Stimulated activated CD4-positive, alpha-beta T cell treated with anti-CD3 and anti-CD28 coated beads, Interleukin-4, amount 100 ng/mL, for 48 hours (primary cell): ENCODE measurements around the gene KANSL1L.
"Not testable (repeated sequence)": the region's sequence is repeated elsewhere in the genome, so short reads cannot be mapped to it uniquely, and the experiment has no call there.

Experiments
- DNase-seq, 2 donors: peaks; one replicate each; pipeline ENCODE4 v3.0.0-alpha.2; 2020; ENCODE audit warnings: low read depth in 2 of 2

KANSL1L gene

DNA sequence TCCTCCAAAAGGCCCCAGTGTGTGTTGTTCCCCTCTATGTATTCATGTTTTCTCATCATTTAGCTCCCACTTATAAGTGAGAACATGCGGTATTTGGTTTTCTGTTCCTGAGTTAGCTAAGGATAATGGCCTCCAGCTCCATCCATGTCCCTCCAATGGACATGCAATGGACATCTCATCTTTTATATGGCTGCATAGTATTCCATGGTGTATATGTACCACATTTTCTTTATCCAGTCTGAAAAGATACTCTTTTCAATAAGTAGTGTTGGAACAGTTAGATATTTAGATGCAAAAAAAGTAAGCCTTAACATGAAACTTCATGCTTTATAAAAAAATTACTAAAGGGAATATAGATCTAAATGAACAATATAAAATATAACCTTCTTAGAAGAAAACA, 5.9 kb upstream of the KANSL1L start:
- not testable (repeated sequence) for DNase-seq

DNA sequence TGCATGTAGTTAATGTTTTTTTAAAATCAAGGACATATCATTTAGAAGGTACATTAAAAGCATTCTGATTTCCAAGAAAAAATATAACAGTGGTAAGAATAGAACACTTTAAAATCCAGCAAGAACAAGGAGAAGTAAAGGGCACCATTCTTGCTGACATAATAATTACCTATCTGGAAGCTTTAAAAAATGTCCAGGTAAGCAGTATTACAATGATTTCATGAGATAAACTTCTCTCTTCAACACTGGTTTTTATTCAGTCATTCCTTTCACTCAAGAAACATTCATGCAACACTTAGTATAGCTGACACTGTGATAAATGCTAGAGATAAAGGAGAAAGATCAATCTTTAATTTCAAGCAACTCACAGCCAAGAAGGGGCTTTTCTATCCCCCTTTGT, 2.9 kb upstream of the KANSL1L start:
- no peak for DNase-seq

DNA sequence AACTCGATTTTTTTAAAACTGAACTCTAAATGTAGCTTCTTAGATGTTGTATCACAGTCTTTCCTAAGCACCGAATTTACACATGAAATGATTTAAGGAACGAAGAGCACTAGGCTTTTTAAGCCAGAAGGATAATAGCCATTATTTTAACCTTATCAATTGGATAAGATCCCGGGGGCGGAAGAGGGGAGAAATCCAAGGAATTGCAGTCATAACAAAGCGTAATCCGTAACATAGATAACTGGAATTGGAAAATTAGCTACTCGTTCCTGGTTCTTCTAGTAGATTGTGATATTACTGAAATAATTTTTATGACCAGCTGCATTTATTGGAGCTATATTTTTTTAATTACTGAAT, 988 bp upstream of the KANSL1L start:
- no peak for DNase-seq

DNA sequence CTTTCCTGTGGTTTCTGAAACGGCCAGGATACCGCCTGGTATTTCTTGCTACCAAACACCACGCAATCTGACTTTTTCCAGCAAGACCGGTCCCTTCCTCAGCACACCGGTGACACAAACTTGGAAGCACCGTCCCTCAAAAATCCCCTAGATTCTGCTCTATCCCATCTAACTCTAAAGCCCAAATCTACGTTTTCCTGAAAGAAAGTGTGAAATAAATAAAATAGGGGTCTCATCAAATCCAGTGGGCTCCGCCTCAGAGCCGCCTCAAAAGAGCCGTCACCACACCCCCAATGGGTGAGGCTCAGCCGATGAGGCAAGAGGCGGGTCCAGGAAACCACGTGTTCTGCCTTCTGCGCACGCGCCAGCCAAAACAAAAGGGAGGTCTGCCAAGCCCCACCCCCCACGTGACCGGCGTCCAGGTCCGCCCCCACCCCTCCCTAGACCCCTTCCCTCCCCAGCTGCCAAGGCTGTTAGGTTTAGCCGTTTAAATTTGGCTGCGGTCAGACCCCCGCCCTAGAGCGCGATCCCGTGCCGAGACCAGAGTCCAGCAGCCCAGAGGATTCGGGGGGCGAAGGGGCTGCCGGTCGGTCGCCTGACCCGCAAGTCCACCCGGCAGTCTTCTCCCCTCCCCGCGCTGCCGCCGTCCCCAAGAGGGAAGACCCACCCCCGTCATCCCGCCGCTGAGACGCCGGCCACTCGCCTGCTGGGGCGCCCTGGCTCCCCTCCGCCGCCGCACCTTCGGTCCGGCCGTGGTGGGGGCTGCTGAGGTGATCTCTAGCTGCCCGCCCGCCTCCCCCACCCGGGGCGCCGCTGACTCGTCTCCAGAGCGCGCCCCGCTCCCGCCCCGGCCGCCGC, 534 bp downstream of the KANSL1L start:
- DNase-seq, result peak; percentile 96

DNA sequence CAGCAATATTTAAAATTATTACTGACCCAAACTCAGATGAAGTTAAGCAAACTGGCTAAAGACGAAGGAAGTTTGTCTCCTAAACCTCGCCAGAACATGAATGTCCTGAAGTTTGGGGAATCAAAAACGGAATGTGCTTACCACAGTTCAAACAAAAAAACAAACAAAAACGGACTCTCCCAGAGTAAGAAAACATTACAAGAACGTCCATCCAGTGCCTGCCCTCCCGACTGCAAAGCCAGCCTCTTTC, 1.1 kb downstream of the KANSL1L start:
- DNase-seq, result no peak

DNA sequence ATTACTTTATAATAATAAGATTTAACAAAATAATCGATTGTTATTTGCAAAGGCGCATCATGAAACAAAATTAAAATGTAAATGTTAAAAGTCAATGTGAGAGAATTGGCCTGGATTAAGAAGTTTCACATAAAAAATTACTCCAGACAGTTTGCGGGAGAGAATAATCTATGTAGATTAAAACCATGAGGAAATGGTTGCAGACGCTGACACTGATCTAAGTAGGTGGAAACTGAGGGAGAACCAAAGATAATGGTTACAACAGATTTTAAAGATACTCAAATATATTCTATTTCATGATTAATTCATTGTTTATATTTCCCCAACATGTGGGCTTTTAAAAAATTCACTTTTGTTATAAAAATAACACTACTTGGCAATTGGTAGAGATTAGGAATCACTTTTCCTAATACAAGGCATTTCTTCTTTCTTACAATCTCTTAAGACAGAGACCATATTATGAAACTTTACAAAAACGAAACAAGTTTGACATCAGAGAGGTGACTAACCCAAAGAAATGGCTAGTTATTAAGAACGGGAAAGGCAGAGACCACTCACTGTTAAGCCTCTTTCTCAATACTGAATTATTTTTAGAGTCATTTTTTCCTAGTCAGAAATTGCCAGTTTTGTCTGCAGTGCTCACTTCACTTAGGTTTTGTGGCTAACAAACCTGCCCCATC, 1.6 kb downstream of the KANSL1L start:
- no peak for DNase-seq

DNA sequence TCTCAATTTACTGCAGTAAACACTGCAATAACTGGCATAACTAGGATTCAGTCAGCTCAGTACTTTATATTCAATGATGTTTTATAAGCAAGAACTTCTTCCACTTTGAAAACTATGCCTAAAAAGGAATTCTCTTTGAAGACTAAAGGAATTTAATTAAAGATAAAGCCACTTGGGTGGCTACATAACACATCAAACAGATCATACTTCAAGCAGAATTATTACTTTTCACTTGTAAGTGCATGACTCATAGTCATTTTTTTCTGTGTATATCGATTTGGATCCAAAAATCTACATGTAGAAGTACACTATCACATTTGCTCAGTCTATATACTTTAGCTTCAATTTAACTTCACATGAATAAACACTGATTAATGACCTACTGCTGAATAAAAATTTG, 4.0 kb downstream of the KANSL1L start:
- DNase-seq, result no peak

DNA sequence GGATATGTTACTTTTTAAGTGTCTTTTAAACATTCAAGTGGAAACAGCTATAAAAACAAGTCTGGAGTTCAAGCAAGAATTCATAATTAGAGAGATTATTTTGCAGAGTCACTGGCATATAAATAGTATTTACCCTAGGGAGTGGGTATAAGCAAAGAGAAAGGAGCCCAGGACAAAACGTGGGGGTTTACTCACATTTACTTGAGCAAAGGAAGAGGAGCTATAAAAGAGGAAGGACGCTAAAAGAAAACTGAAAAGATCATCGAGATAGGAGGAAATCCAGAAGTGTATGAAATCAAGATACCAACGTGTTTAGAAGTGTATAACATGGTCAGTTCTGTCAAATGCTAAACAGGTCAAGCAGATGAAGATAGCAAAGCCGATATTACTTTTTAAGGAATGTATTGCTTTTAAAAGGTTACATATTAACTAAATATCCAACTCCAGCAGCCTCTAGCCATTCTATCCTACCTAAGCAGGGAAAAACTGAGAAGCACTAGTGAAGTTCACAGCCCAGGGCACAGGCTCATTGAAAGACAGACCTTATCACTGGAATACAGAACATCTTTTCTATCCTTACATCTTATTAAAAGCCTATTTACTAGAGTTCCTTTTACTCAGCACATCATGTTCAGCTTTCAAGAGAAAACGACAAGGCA, 8.6 kb downstream of the KANSL1L start:
- DNase-seq, result no peak

DNA sequence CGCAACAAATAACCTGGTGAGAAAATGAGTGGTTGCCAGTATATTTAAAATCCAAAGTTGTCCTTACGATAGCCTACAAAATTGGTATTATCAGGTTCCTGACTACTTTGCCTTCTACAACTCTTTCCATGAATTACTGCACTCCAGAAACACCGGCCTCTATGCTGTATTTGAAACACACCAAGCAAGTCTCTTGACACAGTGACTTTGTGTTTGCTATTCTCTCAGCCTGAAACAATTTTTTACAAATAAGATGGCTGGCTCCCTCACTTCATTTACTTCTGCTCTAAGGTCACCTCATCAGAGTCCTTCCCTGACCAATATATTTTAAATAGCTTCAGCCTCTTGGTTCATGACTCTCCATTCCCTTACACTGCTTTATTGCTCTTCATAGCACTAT, 12.2 kb downstream of the KANSL1L start:
- DNase-seq, result no peak

DNA sequence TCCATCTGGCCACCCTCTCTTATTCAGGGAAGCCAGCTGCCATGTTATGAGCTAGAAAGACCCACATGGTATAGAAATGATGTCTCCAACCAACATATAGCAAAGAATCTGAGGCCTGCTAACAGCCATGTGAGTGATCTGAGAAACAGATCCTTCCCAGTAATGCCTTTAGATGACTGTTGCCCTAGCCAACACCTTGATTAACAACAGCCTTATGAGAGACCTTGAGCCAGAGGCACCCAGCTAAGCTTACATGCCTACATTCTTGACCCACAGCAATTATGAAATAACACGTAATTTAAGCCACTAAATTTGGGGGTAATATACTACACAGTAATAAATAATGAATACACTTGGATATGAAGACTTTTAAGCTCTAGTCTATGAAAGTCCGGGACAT, 13.0 kb downstream of the KANSL1L start:
- DNase-seq, result no peak

DNA sequence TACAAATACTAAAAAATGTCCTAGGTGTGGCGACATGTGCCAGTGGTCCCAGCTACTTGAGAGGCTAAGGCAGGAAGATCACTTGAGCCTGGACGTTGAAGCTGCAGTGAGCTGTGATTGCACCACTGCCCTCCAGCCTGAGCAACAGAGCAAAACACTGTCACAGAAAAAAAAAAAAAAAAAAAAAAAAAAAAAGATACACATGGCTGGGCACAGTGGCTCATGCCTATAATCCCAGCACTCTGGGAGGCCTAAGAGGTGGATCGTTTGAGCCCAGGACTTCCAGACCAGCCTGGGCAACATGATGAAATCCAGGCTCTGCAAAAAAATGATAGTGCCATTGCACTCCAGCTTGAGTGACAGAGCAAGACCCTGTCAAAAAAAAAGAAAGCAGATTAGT, 13.7 kb downstream of the KANSL1L start:
- DNase-seq, result no peak

DNA sequence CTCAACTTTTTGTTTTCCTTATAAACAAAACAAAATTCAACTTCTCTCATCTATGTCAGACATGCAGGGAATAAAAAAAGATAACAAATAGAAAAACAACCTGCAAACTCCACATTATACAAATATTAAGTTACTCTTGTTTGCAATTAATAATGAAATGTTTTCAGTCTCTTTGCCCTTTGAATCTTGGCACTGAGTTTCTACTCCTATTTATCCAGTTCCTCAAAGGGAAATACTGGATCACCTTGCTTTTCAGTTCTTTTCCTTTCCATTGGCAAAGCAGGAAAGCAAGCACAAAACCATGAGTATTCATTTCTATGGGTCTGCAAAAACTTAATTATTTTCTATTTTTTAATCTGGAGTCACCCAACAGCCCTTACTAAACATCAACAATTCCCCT, 23.6 kb downstream of the KANSL1L start:
- no peak for DNase-seq

DNA sequence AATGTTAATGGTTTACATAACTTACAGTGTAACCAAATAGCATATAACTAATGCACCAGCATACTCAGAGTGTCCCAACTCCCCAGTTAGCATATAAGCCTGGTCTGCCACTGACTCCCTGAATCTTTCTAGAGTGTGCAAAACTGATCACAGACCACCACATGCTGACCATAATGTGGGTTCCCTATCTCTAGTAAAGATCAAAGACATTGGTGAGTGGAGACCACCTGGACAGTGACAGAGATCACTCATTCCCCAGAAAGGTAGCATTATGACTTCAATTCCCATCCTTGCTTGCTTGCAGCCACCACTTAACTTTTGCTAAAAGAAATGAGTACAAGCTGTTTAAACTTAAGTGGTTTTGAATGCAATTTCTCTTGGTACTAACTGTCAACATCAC, 39.0 kb downstream of the KANSL1L start:
- no peak for DNase-seq

DNA sequence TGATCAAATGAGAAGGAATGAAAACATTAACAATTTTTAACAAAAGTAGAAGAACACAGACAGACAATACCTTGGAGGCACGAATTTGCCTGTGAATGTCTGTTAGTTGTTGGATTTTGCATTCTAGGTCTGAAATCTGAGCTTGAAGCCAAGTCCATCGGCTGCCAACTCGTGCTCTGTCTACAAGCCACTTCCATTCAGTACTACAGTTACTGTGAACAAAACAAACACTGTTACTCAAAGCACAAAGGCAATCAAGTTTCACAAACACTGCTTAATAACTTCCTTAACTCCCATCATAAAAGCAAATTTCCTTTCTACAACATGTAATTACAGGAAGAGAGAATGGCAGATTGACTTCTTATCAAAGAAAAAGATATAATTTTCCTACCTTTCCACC, 42.2 kb downstream of the KANSL1L start:
- DNase-seq, result no peak

DNA sequence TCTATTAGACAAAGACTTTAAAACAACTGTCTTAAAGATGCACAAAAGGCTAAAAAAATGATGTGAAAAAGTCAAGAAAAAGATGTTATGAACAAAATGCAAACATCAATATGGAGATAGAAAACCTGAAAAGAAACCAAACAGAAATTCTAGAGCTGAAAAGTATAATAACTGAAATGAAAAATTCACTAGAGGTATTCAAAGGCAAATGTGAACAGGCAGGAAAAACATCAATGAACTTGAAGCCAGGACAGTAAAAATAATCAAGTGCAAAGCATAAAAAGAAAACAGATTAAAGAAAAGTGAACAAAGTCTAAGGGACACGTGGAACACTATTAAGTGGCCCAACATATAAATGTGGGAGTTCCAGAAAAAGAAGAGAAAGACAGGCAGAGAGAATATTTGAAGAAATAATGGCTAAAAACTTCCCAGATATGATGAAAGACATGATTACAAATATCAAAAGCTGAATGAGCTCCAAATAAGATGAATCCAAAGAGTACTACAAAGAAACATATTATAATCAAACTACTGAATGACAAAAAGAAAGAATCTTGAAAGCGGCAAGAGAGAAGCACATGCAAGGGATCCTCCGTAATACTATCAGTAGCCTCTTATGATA, 57.5 kb downstream of the KANSL1L start:
- DNase-seq, result no peak

DNA sequence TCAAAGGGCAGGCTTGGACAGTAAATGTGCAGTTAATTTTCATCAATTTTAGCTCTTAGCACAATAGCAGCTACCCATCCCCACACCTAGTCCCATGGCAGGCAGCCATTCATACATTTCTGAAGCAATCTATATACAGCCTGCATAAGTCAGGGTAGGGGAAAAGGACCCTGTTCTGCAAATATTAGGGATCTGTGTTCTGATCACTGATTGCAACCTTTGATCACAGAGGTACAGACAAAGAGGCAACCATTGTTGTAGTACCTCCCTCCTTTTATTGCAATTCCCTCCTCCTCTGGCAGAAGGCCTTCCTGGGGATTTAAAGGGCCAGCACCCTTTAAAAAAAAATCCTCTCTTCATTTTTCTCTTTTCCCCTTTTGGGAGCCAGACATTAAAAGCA, 58.3 kb downstream of the KANSL1L start:
- no peak for DNase-seq

DNA sequence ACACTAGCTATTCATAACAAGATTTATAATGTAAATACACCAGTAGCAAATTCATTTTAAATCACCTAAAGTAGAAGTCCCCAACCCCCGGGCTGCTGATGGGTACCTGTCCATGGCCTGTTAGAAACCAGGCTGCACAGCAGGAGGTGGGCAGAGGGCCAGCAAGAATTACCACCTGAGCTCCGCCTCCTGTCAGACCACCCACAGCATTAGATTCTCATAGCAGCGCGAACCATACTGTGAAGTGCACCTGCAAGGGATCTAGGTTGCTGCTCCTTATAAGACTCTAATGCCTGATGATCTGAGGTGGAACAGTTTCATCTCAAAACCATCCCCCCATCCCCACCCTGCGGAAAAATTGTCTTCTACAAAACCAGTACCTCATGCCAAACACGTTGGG, 71.3 kb downstream of the KANSL1L start:
- DNase-seq, result no peak

DNA sequence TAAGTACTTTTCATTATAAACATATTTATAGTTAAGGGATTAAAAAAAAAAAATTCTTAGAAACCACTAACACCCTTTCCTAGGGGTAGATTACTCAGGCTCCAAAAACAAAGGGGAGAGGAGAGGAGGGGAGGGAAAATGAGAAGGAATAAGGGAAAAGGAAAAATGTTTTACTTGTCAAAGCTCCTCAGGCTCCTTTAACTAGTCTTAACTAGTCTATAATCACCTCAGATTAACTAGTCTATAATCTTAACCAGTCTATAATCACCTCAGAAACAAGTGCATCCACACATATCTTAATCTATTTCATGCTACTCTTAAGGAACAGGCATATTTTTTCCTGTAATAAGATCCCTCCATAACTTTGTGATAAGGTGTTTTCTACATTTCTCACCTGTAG, 76.4 kb downstream of the KANSL1L start:
- no peak for DNase-seq

DNA sequence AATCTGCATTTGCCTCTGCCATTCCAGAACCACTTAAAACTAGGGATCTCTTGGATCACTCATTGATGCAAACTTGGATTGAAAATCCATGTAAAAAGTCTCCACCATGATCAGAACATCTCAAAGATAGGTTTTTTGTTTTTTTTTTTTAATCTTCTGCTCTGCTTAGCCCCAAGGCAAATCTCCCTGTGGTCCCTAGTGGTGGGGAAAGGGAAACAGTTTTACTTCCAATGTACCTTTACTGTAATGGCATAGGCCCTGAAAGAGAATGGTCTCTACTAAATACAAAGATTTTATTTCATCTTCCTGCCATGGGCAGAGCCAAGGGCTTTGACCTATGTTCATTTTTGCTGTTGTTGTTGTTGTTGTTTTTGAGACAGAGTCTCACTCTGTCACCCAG, 78.4 kb downstream of the KANSL1L start:
- DNase-seq, result no peak

DNA sequence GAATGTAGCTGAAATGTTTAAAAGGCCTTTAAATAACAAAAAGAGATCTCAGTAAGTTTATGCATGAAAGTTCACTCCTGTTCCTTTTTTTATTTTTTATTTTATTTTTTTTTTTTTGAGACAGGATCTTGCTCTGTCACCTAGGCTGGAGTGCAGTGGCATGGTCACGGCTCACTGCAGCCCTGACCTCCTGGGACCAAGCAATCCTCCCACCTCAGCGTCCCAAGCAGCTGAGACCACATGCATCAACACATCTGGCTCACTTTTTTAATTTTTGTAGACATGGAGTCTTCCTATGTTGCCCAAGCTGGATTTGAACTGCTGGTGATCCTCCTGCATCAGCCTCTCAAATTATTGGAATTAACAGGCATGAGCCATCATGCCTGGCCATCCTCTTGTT, 84.3 kb downstream of the KANSL1L start:
- no peak for DNase-seq

DNA sequence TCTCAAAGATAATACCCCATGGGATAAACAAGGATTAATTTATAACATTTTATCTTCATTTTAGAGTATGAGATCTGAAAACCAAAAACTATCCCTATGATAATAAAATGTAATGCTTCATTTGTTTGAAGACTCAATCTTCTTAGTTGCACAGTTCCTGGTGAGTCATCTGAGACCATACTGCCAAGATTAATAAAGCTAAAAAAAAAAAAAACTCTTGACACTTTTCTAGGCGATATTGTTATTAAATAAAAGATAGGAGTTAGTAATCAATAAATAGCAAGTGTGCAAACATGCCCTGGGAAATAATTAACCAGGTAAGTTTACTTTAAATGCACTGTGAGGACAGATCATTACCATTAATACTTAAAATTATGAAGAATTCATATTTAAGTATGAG, 84.9 kb downstream of the KANSL1L start:
- DNase-seq, result no peak

DNA sequence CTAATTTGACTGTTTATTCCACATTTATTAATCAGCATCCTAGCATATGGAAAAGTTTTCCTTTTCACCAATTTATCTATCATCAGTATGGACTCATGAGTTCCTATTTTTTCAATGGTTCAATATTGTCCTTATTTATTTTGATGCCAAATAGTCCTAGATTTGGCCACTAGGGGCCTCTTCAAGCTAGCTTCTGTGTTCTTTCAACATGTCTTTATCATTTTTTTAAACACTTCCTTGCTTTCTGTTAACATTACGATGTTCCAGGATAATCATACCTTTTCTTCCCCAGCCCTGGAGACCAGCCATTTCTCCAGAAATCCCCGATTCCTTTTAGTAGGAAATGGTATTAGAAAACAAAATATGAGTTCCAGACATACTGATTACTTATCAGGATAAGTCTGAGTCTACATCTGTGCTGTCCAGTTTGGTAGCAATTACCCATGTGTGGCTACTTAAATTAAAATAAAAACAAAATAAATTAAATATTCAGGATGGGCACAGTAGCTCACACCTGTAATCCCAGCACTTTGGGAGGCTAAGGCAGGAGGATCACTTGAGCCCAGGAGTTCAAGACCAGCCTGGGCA, 98.2 kb downstream of the KANSL1L start:
- DNase-seq, result no peak

DNA sequence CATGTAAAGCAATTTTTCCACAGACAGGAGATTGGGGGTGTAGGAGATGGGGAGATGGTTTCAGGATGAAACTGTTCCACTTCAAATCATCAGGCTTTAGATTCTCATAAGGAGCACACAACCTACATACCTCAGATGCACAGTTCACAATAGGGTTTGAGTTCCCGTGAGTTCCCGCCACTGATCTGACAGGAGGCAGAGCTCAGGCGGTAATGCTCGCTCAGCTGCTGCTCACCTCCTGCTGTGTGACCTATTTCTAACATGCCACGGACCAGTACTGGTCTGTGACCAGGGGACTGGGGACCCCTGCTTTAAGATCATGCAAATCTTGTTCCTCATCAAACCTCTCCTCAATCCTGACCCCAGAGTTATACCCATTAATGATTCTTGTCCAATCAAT, 98.7 kb downstream of the KANSL1L start:
- no peak for DNase-seq
